Measurements from ENCODE around the gene PYGB. TPM values are rescaled to one million over a fixed set of nuclear protein-coding genes. Genes with fewer than 3 reads are reported as not detected.

PYGB gene
- total RNA-seq, 1 experiment from 2014 or later, result 216 TPM

DNA sequence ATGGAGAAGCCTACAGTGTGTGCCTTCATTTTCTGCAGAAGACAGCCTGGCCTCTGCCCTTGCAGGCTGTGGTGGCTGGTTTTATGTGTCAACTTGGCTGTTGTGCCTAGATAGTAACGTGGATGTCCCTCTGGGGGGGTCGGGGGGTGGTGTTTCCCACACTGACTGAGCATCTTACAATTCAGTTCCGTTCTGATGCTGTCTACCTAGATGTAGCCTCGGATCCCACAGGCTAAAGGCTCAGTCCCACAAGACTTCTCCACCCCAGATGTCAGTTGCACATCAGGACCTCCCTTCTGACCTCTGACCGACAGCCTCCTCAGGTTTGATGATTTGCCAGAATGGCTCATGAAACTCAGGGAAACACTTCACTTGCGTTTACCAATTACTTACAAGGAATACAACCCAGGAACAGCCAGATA, 4.4 kb downstream of the PYGB start:
- POLR2A ChIA-PET (ENCODE audit: unreplicated experiment), result no interaction called here
- BruUV-seq (replicated peaks), result no TSS peak
- H3K36me3 ChIP-seq (ENCODE audit: low read depth, low read length), result peaks cover 39% of the 10 kb centered on the region

DNA sequence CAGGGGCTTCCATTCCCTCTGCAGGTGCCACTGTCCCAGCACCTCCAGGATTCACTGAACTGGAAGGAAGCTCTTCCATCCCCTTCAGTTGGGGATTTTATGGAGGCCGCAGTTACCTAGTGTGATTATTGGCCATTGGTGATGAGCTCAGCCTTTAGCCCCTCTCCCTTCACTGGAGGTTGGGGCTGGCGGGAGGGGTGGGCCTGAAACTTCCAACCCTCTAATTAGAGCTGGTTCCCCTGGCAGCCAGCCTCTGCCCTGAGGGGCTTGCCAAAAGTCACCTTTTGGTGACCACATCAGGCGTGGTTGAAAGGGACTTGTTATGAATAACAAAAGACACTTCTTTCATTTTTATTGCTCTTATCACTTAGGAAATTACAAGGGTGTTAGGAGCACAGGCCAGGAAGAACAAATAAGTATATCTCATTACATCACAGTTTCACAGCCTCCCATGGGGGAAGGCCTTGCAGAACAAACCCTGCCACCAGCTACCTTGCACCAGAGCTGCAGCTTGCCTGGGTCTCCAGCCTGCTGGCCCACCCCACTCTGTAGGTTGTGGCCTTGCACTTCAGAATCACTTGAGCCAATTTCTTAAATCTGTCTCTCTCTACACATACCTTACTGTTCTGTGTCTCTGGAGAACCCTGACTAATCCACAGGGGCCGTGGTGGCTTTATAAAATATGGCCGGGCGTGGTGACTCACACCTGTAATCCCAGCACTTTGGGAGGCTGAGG, 5.0 kb downstream of the PYGB start:
- Histone ChIP-seq H3K9ac (ENCODE audit: low read length) (no peak overlapping the region), H3K4me1 (ENCODE audit: insufficient read depth, low read length) (peaks cover 42% of the 10 kb centered on the region), H3K27ac (ENCODE audit: low read length) (no peak overlapping the region), H3K4me3 (ENCODE audit: low read length) (no peak overlapping the region), H3K9me3 (ENCODE audit: low read length) (no peaks in the 10 kb centered on the region), H3F3A (ENCODE audit: low read length, unreplicated experiment) (no peaks in the 10 kb centered on the region), H3K79me2 (ENCODE audit: low read length) (peaks cover 99% of the 10 kb centered on the region), H3K4me2 (ENCODE audit: low read length) (peak overlapping the region; percentile 95; the same call in 1 of the 2 replicates), H3K27me3 (ENCODE audit: low read length) (no peaks in the 10 kb centered on the region), H3K9me2 (replicated peaks; ENCODE audit: low read length) (no peaks in the 10 kb centered on the region), H4K20me1 (ENCODE audit: low read length) (peaks cover 78% of the 10 kb centered on the region), H3K36me3 (ENCODE audit: low read depth, low read length) (peaks cover 39% of the 10 kb centered on the region), H2AFZ (ENCODE audit: low read length) (no peak overlapping the region)
- CTCF ChIA-PET, result no interaction called here
- no TSS peak for BruUV-seq (replicated peaks)
- POLR2A ChIA-PET (ENCODE audit: unreplicated experiment), result no interaction called here
- ATAC-seq (no peak), DNase-seq (peak; percentile 35)
- intact Hi-C loops (cut with micrococcal nuclease), result no loop called here
- no peak for TF ChIP-seq EZH2phosphoT487 (IDR thresholded peaks at IDR 0.05; ENCODE audit: borderline replicate concordance, low read length)
- TF ChIP-seq, protein P1, sequence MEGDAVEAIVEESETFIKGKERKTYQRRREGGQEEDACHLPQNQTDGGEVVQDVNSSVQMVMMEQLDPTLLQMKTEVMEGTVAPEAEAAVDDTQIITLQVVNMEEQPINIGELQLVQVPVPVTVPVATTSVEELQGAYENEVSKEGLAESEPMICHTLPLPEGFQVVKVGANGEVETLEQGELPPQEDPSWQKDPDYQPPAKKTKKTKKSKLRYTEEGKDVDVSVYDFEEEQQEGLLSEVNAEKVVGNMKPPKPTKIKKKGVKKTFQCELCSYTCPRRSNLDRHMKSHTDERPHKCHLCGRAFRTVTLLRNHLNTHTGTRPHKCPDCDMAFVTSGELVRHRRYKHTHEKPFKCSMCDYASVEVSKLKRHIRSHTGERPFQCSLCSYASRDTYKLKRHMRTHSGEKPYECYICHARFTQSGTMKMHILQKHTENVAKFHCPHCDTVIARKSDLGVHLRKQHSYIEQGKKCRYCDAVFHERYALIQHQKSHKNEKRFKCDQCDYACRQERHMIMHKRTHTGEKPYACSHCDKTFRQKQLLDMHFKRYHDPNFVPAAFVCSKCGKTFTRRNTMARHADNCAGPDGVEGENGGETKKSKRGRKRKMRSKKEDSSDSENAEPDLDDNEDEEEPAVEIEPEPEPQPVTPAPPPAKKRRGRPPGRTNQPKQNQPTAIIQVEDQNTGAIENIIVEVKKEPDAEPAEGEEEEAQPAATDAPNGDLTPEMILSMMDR (conservative IDR thresholded peaks at IDR 0.05; ENCODE audit: low read depth, low read length), result no peak
- no peak for TF ChIP-seq EZH2 (IDR thresholded peaks at IDR 0.05; ENCODE audit: low read length, unreplicated experiment)

More for the DNA sequence above, 4.4 kb downstream of the PYGB start:
- H3K9me3 ChIP-seq (ENCODE audit: low read length), result no peaks in the 10 kb centered on the region
- no peak overlapping the region for H2AFZ ChIP-seq (ENCODE audit: low read length)
- intact Hi-C loops (cut with micrococcal nuclease), result no loop called here
- peaks cover 93% of the 10 kb centered on the region for H3K79me2 ChIP-seq (ENCODE audit: low read length)
- H3K27me3 ChIP-seq (ENCODE audit: low read length), result no peaks in the 10 kb centered on the region
- DNase-seq, result no peak
- H3K4me3 ChIP-seq (ENCODE audit: low read length), result peak overlapping the region; percentile 92; the same call in 1 of the 2 replicates
- H3K4me2 ChIP-seq (ENCODE audit: low read length), result peak overlapping the region; percentile 95
- H3K9me2 ChIP-seq (replicated peaks; ENCODE audit: low read length), result no peaks in the 10 kb centered on the region
- ATAC-seq, result no peak
- no peaks in the 10 kb centered on the region for H3F3A ChIP-seq (ENCODE audit: low read length, unreplicated experiment)
- no peak overlapping the region for H3K9ac ChIP-seq (ENCODE audit: low read length)
- peaks cover 71% of the 10 kb centered on the region for H4K20me1 ChIP-seq (ENCODE audit: low read length)
- CTCF ChIA-PET, result interaction anchor here (0.6 kb wide), 2 partner anchors 12 to 17 kb away, joined by 3 read pairs; no protein-coding TSS in a partner anchor
- TF ChIP-seq EZH2 (IDR thresholded peaks at IDR 0.05; ENCODE audit: low read length, unreplicated experiment) (no peak), EZH2phosphoT487 (IDR thresholded peaks at IDR 0.05; ENCODE audit: borderline replicate concordance, low read length) (no peak)
- TF ChIP-seq, protein P1 (conservative IDR thresholded peaks at IDR 0.05; ENCODE audit: low read depth, low read length), result no peak
- peaks cover 42% of the 10 kb centered on the region for H3K4me1 ChIP-seq (ENCODE audit: insufficient read depth, low read length)
- H3K27ac ChIP-seq (ENCODE audit: low read length), result no peak overlapping the region

Measured in PC-3 (cell line).